GM12873 (cell line): ENCODE measurements around the gene PRKX.

Source experiments
- CTCF ChIP-seq: IDR thresholded peaks from 2 replicates; pipeline ENCODE4 v1.5.1; 2012; ENCODE audit warnings: low read depth, mild to moderate bottlenecking, moderate library complexity, low read length, control low read depth; ENCODE audit not compliant: insufficient read depth; ENCODE audit errors: missing control alignments

PRKX gene

GRCh38 chrX:3679669-3680068 lies 33.8 kb downstream of the PRKX start:
- no peak for TF ChIP-seq CTCF

- no peak for TF ChIP-seq CTCF
Observed at GRCh38 chrX:3678328-3678727, 35.1 kb downstream of the PRKX start.

GRCh38 chrX:3674881-3675280 lies 38.6 kb downstream of the PRKX start:
- TF ChIP-seq CTCF, result no peak

GRCh38 chrX:3669841-3670475 lies 43.5 kb downstream of the PRKX start:
- no peak for TF ChIP-seq CTCF

- TF ChIP-seq CTCF, result no peak
Observed at GRCh38 chrX:3666975-3667374, 46.5 kb downstream of the PRKX start.

- no peak for TF ChIP-seq CTCF
Observed at GRCh38 chrX:3664921-3665320, 48.5 kb downstream of the PRKX start.

- TF ChIP-seq CTCF, result no peak
Observed at GRCh38 chrX:3659761-3660160, 53.7 kb downstream of the PRKX start.
